ENCODE results near the gene A2M.

A2M gene

DNA sequence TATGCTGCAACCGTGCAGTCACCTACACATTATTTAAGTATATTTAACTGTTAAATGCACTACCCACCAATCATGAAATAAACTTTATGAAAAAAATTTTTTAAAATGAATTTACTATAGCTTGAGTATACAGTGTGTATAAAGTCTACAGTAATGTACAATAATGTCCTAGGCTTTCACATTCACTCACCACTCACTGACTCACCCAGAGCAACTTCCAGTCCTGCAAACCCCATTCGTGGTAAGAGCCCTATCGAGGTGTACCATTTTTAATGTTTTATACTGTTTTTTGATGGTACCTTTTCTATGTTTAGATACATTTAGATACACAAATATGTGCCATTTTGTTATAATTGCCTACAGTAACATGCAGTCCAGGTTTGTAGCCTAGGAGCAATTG lies 78.3 kb downstream of the A2M start:
- TF ChIP-seq, protein P1, sequence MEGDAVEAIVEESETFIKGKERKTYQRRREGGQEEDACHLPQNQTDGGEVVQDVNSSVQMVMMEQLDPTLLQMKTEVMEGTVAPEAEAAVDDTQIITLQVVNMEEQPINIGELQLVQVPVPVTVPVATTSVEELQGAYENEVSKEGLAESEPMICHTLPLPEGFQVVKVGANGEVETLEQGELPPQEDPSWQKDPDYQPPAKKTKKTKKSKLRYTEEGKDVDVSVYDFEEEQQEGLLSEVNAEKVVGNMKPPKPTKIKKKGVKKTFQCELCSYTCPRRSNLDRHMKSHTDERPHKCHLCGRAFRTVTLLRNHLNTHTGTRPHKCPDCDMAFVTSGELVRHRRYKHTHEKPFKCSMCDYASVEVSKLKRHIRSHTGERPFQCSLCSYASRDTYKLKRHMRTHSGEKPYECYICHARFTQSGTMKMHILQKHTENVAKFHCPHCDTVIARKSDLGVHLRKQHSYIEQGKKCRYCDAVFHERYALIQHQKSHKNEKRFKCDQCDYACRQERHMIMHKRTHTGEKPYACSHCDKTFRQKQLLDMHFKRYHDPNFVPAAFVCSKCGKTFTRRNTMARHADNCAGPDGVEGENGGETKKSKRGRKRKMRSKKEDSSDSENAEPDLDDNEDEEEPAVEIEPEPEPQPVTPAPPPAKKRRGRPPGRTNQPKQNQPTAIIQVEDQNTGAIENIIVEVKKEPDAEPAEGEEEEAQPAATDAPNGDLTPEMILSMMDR (IDR thresholded peaks at IDR 0.05): no peak

DNA sequence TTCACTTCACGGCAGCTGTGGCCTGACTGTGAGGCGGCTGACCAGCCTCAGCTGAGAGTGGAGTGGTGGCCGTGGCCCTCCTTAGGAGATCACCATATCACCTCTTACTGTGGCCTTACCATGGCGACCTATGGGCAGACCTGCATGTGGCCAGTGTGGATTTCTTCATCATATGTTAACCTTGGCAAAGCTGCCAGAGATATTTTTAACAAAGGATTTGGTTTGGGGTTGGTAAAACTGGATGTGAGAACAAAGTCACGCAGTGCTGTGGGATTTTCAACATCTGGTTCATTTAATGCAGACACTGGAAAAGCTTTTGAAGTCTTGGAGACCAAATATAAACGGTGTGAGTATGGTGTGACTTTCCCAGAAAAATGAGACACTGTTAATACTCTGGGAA lies 79.5 kb downstream of the A2M start:
- TF ChIP-seq, protein P1 (IDR thresholded peaks at IDR 0.05): no peak

DNA sequence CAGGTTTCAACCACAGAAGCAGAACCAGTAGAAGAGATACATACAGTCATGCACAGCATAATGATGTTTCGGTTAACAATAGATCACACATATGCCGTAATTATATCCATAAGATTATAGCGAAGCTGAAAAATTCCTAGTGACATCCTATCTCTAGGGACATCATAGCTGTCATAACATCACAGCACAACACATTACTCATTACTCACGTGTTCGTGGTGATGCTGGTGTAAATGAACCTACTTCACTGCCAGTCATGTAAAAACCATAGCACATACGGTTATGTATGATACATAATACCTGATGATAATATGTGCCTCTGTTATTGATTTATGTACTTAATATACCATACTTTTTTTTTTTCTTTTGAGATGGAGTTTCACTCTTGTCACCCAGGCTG lies 81.6 kb downstream of the A2M start:
- TF ChIP-seq, protein P1 (IDR thresholded peaks at IDR 0.05): no peak

DNA sequence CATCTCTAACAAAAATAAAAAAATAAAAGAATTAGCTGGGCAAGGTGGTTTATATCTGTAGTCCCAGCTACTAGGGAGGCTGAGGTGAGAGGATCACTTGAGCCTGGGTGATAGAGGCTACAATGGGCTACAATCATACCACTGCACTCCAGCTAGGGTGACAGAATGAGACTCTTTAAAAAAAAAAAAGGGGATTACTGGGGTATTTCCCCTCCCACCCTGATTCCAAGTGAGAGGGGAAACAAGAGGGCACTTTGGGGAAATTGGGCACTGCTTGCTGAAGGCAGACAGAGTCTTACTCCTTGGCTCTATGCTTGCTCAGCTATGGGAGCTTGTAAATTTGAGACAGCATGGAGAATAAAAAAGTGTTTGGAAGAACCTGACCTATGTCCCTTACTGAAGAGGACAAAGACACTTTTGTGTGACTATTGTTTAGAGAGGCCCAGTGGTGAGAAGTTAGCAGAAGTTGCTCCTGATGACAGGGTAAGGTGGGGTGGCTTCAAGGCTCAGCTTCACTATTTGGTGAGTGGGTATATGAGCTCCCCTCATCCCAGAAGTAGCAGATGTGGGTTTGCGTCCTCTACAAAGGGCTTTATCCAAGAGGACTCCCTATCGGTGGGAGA lies 82.3 kb downstream of the A2M start:
- TF ChIP-seq, protein P1 (IDR thresholded peaks at IDR 0.05): no peak

DNA sequence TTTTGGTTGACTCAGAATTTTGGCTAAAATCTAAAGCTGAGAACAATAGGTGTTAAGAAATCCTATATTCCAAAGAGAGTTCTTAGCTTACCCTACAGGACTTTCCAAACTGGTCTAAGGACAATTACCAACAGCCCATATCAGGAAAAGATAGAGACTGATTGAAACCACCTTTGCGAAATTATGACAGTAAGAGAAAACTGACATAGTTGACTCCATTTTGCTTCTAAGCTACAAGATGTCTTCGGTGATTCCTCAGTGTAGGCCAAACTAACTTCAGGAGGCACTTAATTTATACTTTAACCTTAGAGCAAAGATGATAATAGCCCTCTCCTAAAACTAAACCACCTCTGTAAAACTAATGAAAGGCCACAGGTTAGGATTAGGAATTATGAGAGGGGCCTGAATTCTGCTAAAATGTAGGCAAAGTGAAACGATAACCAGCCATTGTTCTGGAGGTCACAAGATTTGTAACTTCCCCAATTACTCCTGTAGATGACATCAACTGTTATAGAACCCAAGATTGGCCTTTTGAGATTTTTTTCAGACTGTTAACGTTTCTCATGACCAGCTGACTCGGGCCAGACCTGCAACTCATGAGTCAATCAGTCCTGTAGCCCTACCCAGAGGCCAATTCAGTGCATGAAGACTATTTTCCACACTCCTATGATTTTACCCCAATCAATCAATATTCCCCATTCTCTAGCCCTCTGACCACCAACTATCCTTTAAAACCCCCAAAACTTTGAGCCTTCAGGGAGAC lies 83.3 kb downstream of the A2M start:
- TF ChIP-seq, protein P1 (IDR thresholded peaks at IDR 0.05): no peak

DNA sequence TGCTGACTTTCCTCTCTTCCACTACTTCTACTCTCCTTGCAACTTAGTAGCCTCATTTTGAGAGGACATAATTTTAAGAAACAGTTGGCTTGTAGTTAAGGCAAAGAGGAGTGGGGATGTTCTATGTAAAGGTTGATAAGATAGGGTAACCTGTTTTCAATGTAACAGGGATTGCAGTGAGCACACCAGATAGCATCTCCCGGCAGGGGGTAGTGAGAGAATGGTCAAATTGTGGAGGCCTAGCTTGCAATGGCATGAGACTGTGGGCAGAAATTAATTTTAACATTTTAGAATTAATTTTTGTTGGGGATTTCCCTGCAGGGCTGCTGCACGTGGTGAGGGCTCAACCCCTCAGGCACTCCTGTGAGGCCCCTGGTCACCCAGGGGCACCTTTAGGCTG lies 84.9 kb downstream of the A2M start:
- TF ChIP-seq, protein P1 (IDR thresholded peaks at IDR 0.05): no peak

DNA sequence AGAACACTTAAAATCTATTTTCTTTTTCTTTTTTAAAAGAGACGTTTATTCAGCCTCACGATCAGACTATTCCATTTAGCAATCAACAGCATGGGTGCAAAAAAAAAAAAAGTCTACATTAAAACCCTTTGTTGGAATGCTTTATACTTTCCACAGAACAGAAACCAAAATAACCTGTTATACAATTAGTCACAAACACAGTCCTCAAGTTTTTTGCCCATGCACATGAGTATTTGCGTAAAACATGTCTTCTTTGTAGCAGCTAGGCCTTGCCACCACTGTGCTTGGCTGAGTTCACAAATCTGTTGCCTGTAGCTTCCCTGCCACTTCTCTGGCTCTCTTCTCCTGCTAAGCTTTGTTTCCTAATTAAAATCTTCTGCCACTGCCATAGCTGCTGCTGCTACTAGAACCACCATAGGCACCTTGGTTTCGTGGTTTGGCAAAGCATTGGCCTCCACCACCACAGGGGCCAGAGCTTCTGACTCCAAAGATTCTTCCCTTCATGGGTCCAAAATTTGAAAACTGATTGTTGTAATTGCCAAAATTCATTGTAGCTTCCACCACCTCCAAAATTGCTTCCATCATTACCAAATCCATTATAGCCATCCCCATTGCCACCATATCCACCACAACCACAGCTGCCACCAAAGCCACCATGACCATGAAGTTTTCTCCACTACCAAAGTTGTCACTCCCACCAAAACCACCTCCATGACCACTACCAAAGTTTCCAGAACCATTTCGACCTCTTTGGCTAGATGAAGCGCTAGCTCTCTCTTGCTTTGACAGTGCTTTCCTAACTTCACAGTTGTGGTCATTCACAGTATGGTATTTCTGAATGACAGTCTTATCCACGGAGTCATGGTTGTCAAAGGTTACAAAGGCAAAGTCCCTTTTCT lies 88.3 kb downstream of the A2M start:
- TF ChIP-seq, protein P1 (IDR thresholded peaks at IDR 0.05): no peak

Measured in LNCAP (cell line).